ACHN (cell line): ENCODE measurements around the gene ZNF700.
"Not testable (repeated sequence)": the region's sequence is repeated elsewhere in the genome, so short reads cannot be mapped to it uniquely, and the experiment has no call there.

Source experiments
- DNase-seq: peaks from one replicate; pipeline ENCODE4 v3.0.0-alpha.2; 2015
- in situ Hi-C: cut with HindIII; loops from 2 replicates; pipeline ENCODE4 v1.10.0; 2017; ENCODE audit warnings: low sequenced_read_pairs, low pct_ligation_motif_present, low pct_unique_long_range_greater_than_20kb

Gene ZNF700

GRCh38 chr19:11924886-11925650 is at the start of gene ZNF700:
Gene ZNF700, plus strand, starts transcription at chr19:11925107. Its CDS starts 104 bp downstream, at chr19:11925211.
- DNase-seq, result peak; percentile 90
- in situ Hi-C loops, result no loop called here

GRCh38 chr19:11879687-11880266 is 45.1 kb upstream of the ZNF700 start:
- in situ Hi-C loops, DNase-seq: not testable (repeated sequence)

- in situ Hi-C loops, result no loop called here
Observed at GRCh38 chr19:11880598-11880997, 44.3 kb upstream of the ZNF700 start.

GRCh38 chr19:11881151-11881800 is 43.6 kb upstream of the ZNF700 start:
- in situ Hi-C loops, result no loop called here
- DNase-seq, result peak; percentile 11

More at GRCh38 chr19:11880598-11880997, 44.3 kb upstream of the ZNF700 start:
- no peak for DNase-seq

- in situ Hi-C loops, result no loop called here
- DNase-seq, result no peak
Observed at GRCh38 chr19:11882606-11883005, 42.3 kb upstream of the ZNF700 start.

GRCh38 chr19:11887234-11887610 is 37.7 kb upstream of the ZNF700 start:
- no peak for DNase-seq

GRCh38 chr19:11887611-11888531 is 37.0 kb upstream of the ZNF700 start, which contains the start of gene ZNF69:
Gene ZNF69, plus strand, starts transcription at chr19:11887782. Its CDS starts 142 bp downstream, at chr19:11887924.
- DNase-seq, result no peak
- in situ Hi-C loops, result no loop called here

More at GRCh38 chr19:11887234-11887610, 37.7 kb upstream of the ZNF700 start:
- in situ Hi-C loops, result no loop called here

- DNase-seq, in situ Hi-C loops: not testable (repeated sequence)
Observed at GRCh38 chr19:11889901-11890300, 35.0 kb upstream of the ZNF700 start.

- DNase-seq, result no peak
- in situ Hi-C loops, result no loop called here
Observed at GRCh38 chr19:11890634-11891033, 34.3 kb upstream of the ZNF700 start.

- in situ Hi-C loops, result no loop called here
- no peak for DNase-seq
Observed at GRCh38 chr19:11894851-11895250, 30.1 kb upstream of the ZNF700 start.

GRCh38 chr19:11902228-11902627 is 22.7 kb upstream of the ZNF700 start:
- DNase-seq, result no peak
- in situ Hi-C loops, result no loop called here

- DNase-seq, result no peak
- in situ Hi-C loops, result no loop called here
Observed at GRCh38 chr19:11905928-11906327, 19.0 kb upstream of the ZNF700 start.

- DNase-seq, in situ Hi-C loops: not testable (repeated sequence)
Observed at GRCh38 chr19:11911937-11912336, 13.0 kb upstream of the ZNF700 start.

- DNase-seq, in situ Hi-C loops: not testable (repeated sequence)
Observed at GRCh38 chr19:11914417-11915051, 10.4 kb upstream of the ZNF700 start.

- in situ Hi-C loops, result no loop called here
- no peak for DNase-seq
Observed at GRCh38 chr19:11921852-11922495, 2.9 kb upstream of the ZNF700 start.

- in situ Hi-C loops, DNase-seq: not testable (repeated sequence)
Observed at GRCh38 chr19:11925651-11926187, 812 bp downstream of the ZNF700 start.

GRCh38 chr19:11927227-11927626 is 2.3 kb downstream of the ZNF700 start:
- in situ Hi-C loops, result no loop called here
- DNase-seq, result no peak
